Activated gamma-delta T cell treated with Interleukin-2 at 50 U/mL for 16 hours (primary cell): Measurements from ENCODE around the gene MACF1.
"Not testable (repeated sequence)": the region's sequence is repeated elsewhere in the genome, so short reads cannot be mapped to it uniquely, and the experiment has no call there.

Source experiments
- DNase-seq: peaks from one replicate; pipeline ENCODE4 v3.0.0-alpha.2; 2020

Gene MACF1

DNA sequence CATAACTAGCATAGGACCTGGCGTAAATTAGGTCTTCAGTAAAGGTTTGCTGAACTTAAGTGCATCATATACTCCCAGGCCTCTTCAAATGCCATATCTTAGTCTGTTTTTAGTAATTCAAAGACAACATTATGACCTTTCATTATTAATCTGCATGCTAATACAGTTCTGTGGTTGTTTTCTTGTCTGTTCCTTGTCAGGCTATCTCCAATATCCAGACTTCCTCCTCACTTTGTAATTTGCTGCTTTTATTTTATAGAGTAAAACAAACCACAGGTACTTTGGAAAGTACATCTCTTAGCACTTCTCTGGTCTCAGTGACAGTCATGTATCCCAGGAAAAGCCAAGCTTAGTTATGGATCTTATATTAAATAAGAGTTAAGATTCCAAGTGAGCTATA, 221.9 kb downstream of the MACF1 start:
- DNase-seq, result no peak

DNA sequence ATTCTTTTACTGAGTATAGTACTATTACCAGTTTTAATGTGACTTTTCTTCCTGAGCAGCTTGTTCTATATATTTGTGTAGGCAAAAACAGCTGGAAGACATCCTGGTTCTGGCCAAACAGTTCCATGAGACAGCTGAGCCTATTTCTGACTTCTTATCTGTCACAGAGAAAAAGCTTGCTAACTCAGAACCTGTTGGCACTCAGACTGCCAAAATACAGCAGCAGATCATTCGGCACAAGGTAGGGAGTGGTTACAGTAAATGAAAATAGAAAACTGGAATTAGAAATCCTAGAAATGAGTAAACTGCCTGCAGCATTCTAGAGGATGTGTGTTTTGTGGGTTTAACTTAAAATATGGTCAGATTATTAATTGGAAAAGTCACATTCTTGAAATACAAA, 222.9 kb downstream of the MACF1 start:
- no peak for DNase-seq

DNA sequence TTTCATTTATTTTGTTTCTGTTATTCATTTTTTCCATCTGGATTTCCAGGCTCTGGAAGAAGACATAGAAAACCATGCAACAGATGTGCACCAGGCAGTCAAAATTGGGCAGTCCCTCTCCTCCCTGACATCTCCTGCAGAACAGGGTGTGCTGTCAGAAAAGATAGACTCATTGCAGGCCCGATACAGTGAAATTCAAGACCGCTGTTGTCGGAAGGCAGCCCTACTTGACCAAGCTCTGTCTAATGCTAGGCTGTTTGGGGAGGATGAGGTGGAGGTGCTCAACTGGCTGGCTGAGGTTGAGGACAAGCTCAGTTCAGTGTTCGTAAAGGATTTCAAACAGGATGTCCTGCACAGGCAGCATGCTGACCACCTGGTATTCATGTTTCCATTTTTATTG, 223.4 kb downstream of the MACF1 start:
- no peak for DNase-seq

DNA sequence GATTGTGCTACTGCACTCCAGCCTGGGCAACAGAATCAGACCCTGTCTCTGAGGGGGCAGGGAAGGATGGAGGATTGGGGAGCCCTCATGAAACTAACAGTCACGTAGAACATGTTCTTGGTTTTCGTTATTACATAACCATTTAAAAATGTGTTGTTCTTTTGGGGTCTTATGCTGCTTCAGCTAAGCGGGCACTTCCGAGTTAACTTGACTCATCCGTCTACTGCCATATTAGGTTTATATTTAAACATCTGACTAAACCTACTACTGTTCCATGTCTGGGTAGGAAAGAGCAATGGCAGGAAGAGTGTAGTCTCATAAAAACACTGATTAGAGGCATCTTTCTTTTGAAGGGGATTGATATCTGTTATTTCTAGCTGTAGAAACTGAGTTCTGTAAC, 227.4 kb downstream of the MACF1 start:
- DNase-seq, result no peak

DNA sequence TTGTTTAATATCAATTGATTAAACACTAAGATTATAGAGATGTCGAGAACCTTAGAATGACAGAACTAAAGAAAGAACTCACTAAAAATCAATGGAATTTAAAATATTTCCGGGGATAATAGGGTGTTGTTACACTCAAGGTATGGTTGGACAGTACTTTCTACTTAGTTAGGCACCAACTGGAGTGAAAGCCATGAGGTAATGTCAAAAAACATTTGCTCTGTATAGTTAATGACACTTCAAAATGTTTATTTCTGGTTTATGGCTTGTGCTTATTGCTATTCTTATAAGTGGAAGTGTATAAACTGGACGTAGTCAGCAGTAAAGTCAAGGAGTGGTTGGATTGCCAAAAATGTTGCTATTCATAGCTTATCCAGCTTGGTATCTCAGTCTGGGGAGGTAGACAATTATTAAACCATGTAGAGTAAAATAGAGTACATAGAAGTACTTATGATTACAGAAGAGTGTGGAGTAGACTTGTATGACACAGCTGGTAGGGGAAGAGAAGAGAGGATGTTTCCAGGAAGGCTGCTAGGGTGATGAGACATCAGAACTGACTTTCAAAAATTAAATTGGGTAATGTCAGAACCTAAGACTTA, 230.4 kb downstream of the MACF1 start:
- DNase-seq, result no peak

DNA sequence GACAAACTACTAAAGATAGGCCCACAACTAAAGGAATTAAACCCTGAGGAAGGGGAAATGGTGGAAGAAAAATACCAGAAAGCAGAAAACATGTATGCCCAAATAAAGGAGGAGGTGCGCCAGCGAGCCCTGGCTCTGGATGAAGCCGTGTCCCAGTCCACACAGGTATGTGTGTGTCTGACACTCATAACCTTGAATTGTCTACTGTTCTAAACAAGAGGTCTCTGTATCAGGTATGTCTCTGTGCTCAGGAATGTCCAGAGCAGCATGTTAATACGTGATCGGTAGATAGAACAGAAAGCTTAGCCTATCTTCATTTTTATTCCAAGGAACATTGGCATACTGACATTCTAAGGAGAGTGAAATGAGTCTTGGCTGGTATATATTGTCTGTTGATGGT, 231.1 kb downstream of the MACF1 start:
- DNase-seq, result no peak

DNA sequence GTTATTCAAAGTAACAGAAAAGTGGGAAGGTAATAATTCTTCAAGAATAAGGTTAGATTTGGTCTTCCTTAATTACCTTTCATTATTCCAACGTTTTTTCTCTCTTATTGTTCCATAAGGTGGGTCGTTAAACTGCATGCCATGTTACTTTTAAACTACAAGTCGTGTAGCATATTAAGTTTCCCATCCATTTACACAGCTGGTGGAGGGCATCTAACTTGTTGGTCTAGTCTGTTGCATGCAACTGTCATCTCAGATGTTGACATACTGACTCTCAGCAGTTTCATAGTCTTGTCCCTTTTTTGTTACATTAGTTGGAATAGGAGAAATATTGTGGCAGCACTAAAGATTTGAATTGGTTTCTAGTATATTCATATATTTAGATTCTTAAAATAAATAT, 232.3 kb downstream of the MACF1 start:
- no peak for DNase-seq

DNA sequence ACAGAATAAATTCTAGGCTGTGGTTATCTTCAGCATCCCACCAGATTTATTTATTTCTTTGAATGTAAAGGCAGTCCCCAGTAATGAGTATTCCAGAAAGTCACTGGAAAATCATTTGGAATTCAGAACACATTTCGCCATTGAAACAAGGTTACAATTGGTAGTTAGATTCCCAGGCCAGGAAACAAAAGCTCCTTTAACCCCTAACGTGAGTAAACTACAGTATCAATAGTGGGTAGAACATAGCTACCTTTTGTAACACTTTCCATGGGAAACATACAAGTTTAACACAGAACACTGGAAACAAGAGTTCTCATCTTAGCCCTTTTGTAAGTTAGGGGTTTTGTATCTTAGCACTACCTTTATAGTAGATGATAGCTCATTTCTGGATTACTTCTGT, 233.5 kb downstream of the MACF1 start:
- DNase-seq, result no peak

DNA sequence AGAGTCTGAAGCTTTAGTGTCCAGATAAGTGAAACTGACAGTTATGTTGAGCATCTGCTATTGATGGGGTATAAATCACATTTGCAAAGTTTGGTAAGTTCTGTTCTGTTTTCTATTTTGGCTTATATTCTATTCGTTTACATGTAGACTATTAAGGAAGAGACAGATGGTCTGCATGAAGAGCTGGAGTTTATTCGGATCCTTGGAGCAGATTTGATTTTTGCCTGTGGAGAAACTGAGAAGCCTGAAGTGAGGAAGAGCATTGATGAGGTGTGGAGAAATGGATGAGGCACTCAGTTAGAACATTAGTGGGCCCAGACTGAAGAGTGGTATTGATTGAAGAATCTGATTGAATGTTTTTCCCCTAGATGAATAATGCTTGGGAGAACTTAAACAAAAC, 236.4 kb downstream of the MACF1 start:
- DNase-seq, result no peak

DNA sequence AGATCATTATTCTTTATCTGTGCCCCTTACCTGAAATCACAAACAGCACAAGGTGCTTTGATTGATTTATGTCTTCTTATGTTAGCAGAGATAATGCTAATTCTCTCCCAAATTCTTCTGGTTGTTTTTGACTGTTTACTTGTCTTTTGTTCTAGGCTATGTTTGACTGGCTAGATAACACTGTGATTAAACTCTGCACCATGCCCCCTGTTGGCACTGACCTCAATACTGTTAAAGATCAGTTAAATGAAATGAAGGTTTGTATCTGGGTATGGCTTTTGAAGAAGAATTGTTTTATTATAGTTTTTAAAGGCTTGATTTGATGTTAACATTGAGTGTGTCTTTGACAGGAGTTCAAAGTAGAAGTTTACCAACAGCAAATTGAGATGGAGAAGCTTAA, 237.3 kb downstream of the MACF1 start:
- DNase-seq, result no peak

DNA sequence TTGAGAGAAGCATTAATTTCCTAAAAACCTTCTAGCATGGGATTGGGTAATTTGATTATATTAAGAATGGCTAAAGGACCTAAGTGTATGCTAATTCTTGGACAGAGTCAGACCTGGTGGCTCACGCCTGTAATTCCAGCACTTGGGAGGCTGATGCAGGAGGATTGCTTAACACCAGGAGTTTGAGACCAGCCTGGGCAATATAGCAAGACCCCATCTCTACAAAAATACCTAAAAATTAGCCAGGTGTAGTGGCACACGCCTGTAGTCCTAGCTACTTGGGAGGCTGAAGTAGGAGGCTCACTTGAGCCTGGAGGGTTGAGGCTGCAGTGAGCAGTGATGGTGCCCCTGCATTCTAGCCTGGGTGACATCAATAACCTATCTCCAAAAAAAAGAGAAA, 241.1 kb downstream of the MACF1 start:
- DNase-seq, result no peak

DNA sequence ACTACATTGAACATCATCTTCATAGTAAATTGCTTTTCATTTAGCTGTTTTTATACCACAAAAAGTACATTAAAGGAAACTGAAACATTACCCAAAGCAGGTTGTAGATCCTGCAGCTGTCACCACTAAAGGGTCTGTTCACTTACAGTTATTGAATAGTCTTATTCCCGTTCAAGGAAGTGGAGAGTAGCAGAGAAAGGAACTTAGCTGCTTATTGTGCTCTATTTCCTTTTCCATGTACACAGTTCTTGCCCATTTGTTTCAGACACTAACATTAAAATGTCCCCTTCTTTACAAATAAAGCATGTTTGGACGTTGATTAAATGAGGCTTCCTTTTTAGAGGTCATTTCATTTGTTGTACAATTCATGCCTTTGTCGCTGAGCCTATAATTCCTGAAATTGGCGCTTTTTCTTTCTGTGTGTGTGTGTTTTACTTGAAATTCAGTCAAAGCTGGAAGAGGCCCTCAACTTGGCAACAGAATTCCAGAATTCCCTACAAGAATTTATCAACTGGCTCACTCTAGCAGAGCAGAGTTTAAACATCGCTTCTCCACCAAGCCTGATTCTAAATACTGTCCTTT, 242.6 kb downstream of the MACF1 start:
- DNase-seq, result no peak

DNA sequence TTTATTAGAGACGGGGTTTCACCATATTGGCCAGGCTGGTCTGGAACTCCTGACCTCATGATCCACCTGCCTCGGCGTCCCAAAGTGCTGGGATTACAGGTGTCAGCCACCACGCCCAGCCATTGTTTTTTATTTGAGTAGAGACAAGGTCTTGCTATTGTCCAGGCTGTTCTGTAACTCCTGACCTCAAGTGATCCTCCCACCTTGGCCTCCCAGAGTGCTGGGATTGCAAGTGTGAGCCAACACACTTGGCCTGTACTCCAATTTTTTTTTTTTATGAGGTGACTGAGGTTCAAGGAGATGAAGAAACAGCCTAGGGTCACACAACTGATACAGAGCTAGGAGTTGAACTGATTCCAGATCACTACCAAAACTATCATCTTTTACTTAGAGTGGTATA, 245.5 kb downstream of the MACF1 start:
- DNase-seq, result not testable (repeated sequence)

DNA sequence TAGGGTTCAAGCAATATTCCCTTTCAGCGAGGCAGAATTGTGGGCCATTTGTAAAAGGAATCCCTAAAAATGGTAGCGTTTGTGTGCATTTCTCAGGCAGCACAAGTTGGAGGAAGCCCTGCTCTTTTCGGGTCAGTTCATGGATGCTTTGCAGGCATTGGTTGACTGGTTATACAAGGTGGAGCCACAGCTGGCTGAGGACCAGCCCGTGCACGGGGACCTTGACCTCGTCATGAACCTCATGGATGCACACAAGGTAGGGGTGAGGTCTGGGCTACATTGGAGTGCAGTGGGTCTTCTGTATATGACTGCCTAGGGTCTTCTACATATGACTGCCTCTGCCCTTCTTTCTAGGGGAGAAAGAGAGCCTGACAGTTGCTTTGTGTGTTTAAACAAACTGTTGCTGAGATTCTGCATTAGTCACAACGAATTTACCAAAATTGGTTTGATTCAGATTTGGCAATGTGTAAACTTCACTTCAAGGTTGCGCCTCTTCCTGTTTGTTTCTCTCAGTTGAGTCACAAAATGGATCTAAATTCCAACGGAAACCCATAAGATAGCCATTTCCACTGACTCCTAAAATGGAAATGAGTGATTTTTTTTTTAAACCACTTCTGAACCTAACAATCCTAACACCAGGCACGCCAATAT, 246.6 kb downstream of the MACF1 start:
- no peak for DNase-seq

DNA sequence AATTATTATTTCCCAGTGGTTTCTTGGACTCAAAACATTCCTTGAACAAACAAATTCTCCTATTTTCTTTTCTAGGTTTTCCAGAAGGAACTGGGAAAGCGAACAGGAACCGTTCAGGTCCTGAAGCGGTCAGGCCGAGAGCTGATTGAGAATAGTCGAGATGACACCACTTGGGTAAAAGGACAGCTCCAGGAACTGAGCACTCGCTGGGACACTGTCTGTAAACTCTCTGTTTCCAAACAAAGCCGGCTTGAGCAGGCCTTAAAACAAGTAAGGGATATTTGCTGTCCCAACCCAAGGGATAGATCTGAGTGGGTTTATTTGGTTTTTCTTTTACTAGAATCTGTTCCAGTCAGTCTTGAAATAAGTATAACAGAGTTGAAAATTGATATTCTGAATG, 247.6 kb downstream of the MACF1 start:
- no peak for DNase-seq

DNA sequence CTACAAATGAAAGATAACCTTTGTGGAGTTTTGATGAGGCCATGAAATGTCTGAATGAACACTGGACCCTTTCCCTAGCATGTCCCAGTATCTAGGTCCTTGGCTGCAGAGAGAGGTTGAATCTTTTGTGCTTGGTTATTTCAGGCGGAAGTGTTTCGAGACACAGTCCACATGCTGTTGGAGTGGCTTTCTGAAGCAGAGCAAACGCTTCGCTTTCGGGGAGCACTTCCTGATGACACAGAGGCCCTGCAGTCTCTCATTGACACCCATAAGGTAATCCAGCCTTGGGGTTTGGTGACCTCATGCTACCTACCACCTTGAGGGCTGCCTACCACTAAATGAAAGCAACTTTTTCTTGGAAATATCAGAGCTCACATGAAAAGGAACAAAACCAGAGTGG, 248.0 kb downstream of the MACF1 start:
- no peak for DNase-seq

DNA sequence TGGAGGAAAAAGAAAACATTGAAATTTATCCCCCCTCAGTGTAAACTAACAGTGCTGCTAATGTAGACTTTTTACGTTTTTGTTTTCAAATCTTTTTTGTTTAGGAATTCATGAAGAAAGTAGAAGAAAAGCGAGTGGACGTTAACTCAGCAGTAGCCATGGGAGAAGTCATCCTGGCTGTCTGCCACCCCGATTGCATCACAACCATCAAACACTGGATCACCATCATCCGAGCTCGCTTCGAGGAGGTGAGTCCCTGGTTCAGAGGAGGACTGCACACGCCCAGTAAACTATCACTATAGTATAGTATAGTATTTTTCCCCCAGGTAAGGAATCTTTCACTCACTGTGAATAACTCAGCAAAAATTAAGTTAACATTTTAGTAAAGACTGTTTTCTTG, 249.1 kb downstream of the MACF1 start:
- DNase-seq, result no peak

DNA sequence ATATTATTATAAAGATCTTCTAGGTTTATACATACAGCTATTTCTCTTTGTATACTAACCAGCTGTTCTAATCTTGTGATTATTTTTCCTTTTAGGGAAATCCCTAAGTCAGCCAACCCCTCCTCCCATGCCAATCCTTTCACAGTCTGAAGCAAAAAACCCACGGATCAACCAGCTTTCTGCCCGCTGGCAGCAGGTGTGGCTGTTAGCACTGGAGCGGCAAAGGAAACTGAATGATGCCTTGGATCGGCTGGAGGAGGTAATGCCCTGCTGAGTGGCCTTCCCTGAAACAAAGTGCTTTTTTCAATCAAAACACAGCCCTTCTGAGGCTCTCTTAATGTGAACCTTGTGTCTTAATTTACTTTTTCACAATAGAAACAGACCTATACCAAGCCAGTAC, 254.5 kb downstream of the MACF1 start:
- DNase-seq, result no peak

DNA sequence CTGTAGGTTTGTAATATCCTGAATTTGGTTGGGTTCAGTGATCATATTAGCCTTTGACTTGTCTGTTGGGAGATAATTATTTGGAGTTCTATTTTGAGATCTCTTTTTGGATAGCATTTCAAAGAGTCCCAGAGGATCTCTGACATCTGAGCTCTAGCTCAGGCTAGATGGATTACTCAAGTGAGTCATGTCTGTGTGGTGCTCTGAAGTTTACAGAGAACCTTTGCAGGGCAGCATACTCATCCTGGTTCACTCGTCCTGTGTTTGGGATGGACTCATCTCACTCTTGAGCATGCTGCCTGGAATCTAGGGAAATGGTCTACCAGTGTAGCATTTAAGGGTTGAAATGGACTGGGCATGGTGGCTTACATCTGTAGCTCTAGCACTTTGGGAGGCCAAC, 257.6 kb downstream of the MACF1 start:
- no peak for DNase-seq

DNA sequence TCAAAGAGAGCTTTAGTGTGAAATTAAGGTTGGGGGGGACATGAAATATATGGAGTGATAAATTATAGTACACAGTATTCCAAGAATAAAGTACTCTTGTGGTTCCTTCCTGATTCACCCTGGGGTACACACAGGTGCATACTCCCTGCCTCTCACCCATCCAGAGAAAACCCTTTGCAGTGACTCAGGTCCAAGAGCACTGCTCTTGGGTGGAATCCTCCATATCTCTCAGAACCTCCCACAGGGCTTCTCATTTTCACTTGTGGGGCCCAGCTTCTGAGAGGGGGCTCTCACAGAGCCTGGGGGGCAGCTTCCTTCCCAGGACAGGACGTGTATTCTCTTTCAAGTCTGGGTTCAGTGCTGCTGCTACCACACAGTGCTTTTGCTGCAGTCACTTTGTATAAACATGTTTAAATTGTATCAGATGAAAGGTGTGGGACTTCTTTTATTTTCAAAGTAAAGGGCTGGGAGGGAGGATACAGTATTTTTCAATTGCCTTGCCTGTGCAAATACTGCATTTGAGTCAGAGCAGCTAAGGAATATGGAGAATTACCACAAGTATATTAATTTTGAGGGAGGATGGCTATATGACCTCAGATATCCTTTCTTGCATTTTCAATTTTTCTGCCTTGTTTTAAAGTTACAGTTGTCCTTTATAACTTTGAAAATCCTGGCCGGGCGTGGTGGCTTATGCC, 262.1 kb downstream of the MACF1 start:
- DNase-seq, result no peak

DNA sequence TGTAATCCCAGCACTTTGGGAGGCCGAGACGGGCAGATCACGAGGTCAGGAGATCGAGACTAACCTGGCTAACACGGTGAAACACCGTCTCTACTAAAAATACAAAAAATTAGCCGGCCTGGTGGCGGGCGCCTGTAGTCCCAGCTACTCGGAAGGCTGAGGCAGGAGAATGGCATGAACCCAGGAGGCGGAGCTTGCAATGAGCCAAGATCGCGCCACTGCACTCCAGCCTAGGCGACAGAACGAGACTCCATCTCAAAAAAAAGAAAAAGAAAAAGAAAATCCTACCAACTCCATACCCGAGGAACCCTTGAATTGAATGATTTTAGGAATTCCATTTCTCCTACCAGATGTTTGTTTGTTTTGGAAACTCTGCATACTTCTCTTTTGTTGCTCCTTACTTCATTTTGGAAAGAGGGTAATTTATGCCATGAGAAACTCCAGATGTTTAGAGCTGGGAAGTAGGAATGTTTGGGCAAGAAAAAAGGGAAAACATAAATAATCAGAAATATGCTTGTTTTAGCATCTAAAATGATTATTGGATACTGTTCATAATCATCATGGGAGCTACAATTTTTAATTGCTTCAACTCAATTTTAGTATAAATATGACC, 262.7 kb downstream of the MACF1 start:
- not testable (repeated sequence) for DNase-seq

DNA sequence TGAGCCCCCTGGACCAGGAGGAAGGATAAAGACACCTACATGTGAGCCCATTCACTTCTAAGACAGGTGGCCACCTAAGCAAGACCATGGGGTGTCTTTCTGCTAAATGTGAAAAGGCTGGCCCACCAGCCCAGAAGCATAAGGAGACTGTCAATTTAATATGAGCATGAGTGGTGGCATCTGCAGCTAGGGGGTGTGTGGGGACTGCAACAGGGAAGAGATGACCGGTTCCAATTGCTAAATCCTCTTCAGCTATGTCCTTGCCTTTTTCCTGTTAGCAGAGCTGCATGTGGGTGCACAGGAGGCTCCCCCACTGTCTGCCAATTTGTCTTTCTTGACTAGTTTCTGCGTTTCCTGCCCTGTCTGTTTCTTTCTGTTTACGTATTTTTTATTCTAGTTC, 264.7 kb downstream of the MACF1 start:
- DNase-seq, result no peak

DNA sequence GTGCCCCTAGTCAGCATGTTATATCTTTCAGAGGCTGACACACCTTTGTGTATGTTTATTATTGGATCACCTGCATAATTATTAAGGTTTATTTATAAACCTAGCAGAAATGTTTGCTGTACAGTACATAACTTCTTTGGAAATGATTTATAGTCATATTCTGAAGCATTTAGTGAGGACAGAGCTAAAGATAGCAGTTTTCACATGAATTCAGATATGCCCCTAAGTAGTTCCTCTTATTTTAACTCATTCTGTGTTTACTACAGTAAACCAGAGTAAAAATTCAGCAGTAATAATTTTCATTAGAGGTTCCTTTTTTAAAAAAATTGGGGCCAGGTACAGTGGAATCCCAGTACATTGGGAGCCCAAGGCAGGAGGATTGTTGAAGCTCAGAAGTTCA, 265.5 kb downstream of the MACF1 start:
- DNase-seq, result no peak

DNA sequence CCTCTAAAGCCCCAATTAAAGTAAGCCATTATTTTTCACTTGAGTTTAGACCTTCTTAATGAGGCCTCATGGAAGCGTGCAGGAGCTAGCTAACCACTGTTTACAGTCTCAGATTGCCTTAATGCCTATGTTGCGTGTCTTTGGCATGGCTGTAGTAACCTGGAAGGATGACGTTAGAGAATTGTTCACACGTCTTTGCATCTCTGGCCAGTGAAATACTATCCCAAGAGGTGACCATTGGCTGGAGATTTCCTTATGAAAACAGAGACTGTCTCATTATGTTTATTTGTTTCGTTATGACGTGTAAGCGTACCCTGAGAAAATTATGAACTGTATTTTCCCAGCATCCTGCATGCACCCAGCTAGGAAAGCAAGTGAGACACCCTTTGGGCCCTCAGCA, 268.3 kb downstream of the MACF1 start:
- no peak for DNase-seq
